Ishikawa (cell line): ENCODE measurements around the gene MYO7B.

Experiments
- CEBPB ChIP-seq: IDR thresholded peaks from 2 replicates; pipeline ENCODE4 v1.6.1; 2012
- CREB1 ChIP-seq: IDR thresholded peaks from 2 replicates; pipeline ENCODE4 v1.6.1; 2012; ENCODE audit warnings: low read depth
- EGR1 ChIP-seq: IDR thresholded peaks from 2 replicates; pipeline ENCODE4 v1.6.1; 2012
- FOXM1 ChIP-seq: IDR thresholded peaks from 2 replicates; pipeline ENCODE4 v1.6.1; 2012; ENCODE audit warnings: low read depth, borderline replicate concordance
- MAX ChIP-seq: IDR thresholded peaks from 2 replicates; pipeline ENCODE4 v1.6.1; 2012
- NFIC ChIP-seq: IDR thresholded peaks from 2 replicates; pipeline ENCODE4 v1.6.1; 2012
- RAD21 ChIP-seq: IDR thresholded peaks from 2 replicates; pipeline ENCODE4 v1.6.1; 2012; ENCODE audit warnings: low read depth
- TAF1 ChIP-seq: IDR thresholded peaks from 2 replicates; pipeline ENCODE4 v1.6.1; 2012; ENCODE audit warnings: low read depth, mild to moderate bottlenecking
- TCF12 ChIP-seq: IDR thresholded peaks from 2 replicates; pipeline ENCODE4 v1.6.1; 2012; ENCODE audit warnings: low read depth
- USF1 ChIP-seq: IDR thresholded peaks from 2 replicates; pipeline ENCODE4 v1.6.1; 2012
- YY1 ChIP-seq: IDR thresholded peaks from 2 replicates; pipeline ENCODE4 v1.6.1; 2012; ENCODE audit warnings: low read depth
- ZBTB7A ChIP-seq: IDR thresholded peaks from 2 replicates; pipeline ENCODE4 v1.6.1; 2012; ENCODE audit warnings: low read depth
- TF ChIP-seq, protein P1 (sequence below): IDR thresholded peaks from 2 replicates; pipeline ENCODE4 v1.6.1; 2012; ENCODE audit warnings: low read depth, mild to moderate bottlenecking

GRCh38 chr2:127624756-127625571 is 89.5 kb downstream of the MYO7B start:
- TF ChIP-seq TCF12 (no peak), TAF1 (no peak), USF1 (no peak), RAD21 (no peak), CREB1 (no peak), EGR1 (no peak), ZBTB7A (no peak), CEBPB (no peak), YY1 (no peak), MAX (no peak), FOXM1 (no peak), NFIC (no peak)
- TF ChIP-seq, protein P1, sequence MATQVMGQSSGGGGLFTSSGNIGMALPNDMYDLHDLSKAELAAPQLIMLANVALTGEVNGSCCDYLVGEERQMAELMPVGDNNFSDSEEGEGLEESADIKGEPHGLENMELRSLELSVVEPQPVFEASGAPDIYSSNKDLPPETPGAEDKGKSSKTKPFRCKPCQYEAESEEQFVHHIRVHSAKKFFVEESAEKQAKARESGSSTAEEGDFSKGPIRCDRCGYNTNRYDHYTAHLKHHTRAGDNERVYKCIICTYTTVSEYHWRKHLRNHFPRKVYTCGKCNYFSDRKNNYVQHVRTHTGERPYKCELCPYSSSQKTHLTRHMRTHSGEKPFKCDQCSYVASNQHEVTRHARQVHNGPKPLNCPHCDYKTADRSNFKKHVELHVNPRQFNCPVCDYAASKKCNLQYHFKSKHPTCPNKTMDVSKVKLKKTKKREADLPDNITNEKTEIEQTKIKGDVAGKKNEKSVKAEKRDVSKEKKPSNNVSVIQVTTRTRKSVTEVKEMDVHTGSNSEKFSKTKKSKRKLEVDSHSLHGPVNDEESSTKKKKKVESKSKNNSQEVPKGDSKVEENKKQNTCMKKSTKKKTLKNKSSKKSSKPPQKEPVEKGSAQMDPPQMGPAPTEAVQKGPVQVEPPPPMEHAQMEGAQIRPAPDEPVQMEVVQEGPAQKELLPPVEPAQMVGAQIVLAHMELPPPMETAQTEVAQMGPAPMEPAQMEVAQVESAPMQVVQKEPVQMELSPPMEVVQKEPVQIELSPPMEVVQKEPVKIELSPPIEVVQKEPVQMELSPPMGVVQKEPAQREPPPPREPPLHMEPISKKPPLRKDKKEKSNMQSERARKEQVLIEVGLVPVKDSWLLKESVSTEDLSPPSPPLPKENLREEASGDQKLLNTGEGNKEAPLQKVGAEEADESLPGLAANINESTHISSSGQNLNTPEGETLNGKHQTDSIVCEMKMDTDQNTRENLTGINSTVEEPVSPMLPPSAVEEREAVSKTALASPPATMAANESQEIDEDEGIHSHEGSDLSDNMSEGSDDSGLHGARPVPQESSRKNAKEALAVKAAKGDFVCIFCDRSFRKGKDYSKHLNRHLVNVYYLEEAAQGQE: no peak
